GM23338 (cell line): ENCODE results near the gene GIMAP1. TPM values are rescaled to one million over a fixed set of nuclear protein-coding genes. Genes with fewer than 3 reads are reported as not detected.

Source experiments
- ATAC-seq: fragments of 200-7000 bp; cut with Tn5 transposase; 3 replicates; pipeline ENCODE4 v1.9.1; 2020
- DNase-seq: peaks from one replicate; pipeline ENCODE4 v3.0.0-alpha.2; 2015; ENCODE audit warnings: low spot score
- H2AFZ ChIP-seq: fragments of 200-600 bp; sonication (generic); 2 replicates; pipeline ENCODE4 v1.8.0; 2016; ENCODE audit warnings: antibody characterized with exemption, mild to moderate bottlenecking, moderate library complexity
- H3F3A ChIP-seq: fragments of 200-600 bp; sonication (generic); replicated peaks from 2 replicates; pipeline ENCODE4 v1.8.0; 2017; ENCODE audit warnings: antibody characterized with exemption, mixed run types, low read depth
- H3K27ac ChIP-seq: fragments of 200-600 bp; sonication (generic); 2 replicates; pipeline ENCODE4 v1.6.1; 2016; ENCODE audit warnings: low read depth
- H3K27me3 ChIP-seq: fragments of 200-600 bp; sonication (generic); 2 replicates; pipeline ENCODE4 v1.8.0; 2016; ENCODE audit warnings: mild to moderate bottlenecking, mixed run types, moderate library complexity; ENCODE audit not compliant: insufficient read depth
- H3K36me3 ChIP-seq: fragments of 200-600 bp; sonication (generic); 2 replicates; pipeline ENCODE4 v1.8.0; 2016; ENCODE audit warnings: mild to moderate bottlenecking; ENCODE audit not compliant: insufficient read depth
- H3K4me1 ChIP-seq: fragments of 200-600 bp; sonication (generic); 2 replicates; pipeline ENCODE4 v1.8.0; 2016; ENCODE audit warnings: mild to moderate bottlenecking, moderate library complexity; ENCODE audit not compliant: insufficient read depth
- H3K4me2 ChIP-seq: fragments of 200-600 bp; sonication (generic); 2 replicates; pipeline ENCODE4 v1.7.1; 2017; ENCODE audit warnings: mixed run types
- H3K4me3 ChIP-seq: fragments of 200-600 bp; sonication (generic); 2 replicates; pipeline ENCODE4 v1.6.1; 2016; ENCODE audit warnings: mixed run types
- H3K79me2 ChIP-seq: fragments of 200-600 bp; sonication (generic); replicated peaks from 2 replicates; pipeline ENCODE4 v1.8.0; 2017; ENCODE audit warnings: mild to moderate bottlenecking; ENCODE audit not compliant: insufficient read depth
- H3K9me2 ChIP-seq: fragments of 200-600 bp; sonication (generic); 2 replicates; pipeline ENCODE4 v1.8.0; 2017; ENCODE audit not compliant: insufficient read depth
- H4K20me1 ChIP-seq: fragments of 200-600 bp; sonication (generic); replicated peaks from 2 replicates; pipeline ENCODE4 v1.8.0; 2017; ENCODE audit warnings: mild to moderate bottlenecking; ENCODE audit not compliant: insufficient read depth
- H3K27ac Mint-ChIP-seq: 2 replicates; pipeline ENCODE4 v1.8.0; 2020; ENCODE audit warnings: inconsistent platforms, mild to moderate bottlenecking, moderate library complexity, mixed read lengths
- H3K27me3 Mint-ChIP-seq: 3 replicates; pipeline ENCODE4 v1.8.0; 2022; ENCODE audit warnings: low read depth, mild to moderate bottlenecking, moderate library complexity, mixed read lengths, inconsistent platforms; ENCODE audit not compliant: insufficient read depth, poor library complexity
- H3K36me3 Mint-ChIP-seq: 3 replicates; pipeline ENCODE4 v1.8.0; 2021; ENCODE audit warnings: low read depth, mild to moderate bottlenecking, inconsistent platforms, moderate library complexity, mixed read lengths
- H3K4me1 Mint-ChIP-seq: 3 replicates; pipeline ENCODE4 v1.8.0; 2020; ENCODE audit warnings: mild to moderate bottlenecking, inconsistent platforms, mixed read lengths
- H3K4me3 Mint-ChIP-seq: 3 replicates; pipeline ENCODE4 v1.8.0; 2021; ENCODE audit warnings: moderate library complexity, mild to moderate bottlenecking, inconsistent platforms, mixed read lengths
- H3K9me3 Mint-ChIP-seq: 3 replicates; pipeline ENCODE4 v1.8.0; 2020; ENCODE audit warnings: moderate library complexity, mild to moderate bottlenecking, inconsistent platforms, mixed read lengths
- CREB1 ChIP-seq: fragments of 250-450 bp; sonication (Bioruptor Pico); IDR thresholded peaks from 2 replicates; pipeline ENCODE4 v1.5.0; 2020; ENCODE audit warnings: low read depth, mild to moderate bottlenecking, moderate library complexity
- EZH2 ChIP-seq: fragments of 200-600 bp; sonication (generic); IDR thresholded peaks from one replicate; pipeline ENCODE4 v1.8.0; 2017; ENCODE audit warnings: antibody characterized with exemption, mild to moderate bottlenecking, low read depth; ENCODE audit not compliant: unreplicated experiment
- EZH2phosphoT487 ChIP-seq: fragments of 200-600 bp; sonication (generic); IDR thresholded peaks from one replicate; pipeline ENCODE4 v1.8.1; 2018; ENCODE audit warnings: antibody characterized with exemption; ENCODE audit not compliant: unreplicated experiment
- JUNB ChIP-seq: IDR thresholded peaks from one replicate; pipeline ENCODE4 v1.6.1; 2016; ENCODE audit warnings: antibody characterized with exemption; ENCODE audit not compliant: unreplicated experiment
- NANOG ChIP-seq: IDR thresholded peaks from 2 replicates; pipeline ENCODE4 v1.6.1; 2016; ENCODE audit warnings: antibody characterized with exemption, borderline replicate concordance
- POLR2AphosphoS5 ChIP-seq: IDR thresholded peaks from 2 replicates; pipeline ENCODE4 v1.6.1; 2016; ENCODE audit warnings: antibody characterized with exemption, low read depth
- ZNF114 ChIP-seq: fragments of 250-450 bp; sonication (Bioruptor Pico); IDR thresholded peaks from 2 replicates; pipeline ENCODE4 v1.5.0; 2020; ENCODE audit warnings: mild to moderate bottlenecking, moderate library complexity
- ZNF331 ChIP-seq: fragments of 250-450 bp; sonication (Bioruptor Pico); IDR thresholded peaks from 2 replicates; pipeline ENCODE4 v1.5.0; 2020; ENCODE audit warnings: low read depth, mild to moderate bottlenecking, moderate library complexity
- polyA plus RNA-seq: library from polyadenylated mRNA; unstranded; fragments of >200 nt; fragmentation: Nextera tagmentation; extraction: Ambion mirVana; gene quantifications from 2 replicates; pipeline ENCODE4 v1.2.1, GENCODE V29; 2016
- total RNA-seq: library from RNA; depleted of rRNA; stranded (reverse); fragments of >200 nt; shearing (Covaris generic); gene quantifications from 2 replicates; pipeline ENCODE4 v1.2.3, GENCODE V29; 2014
- TF ChIP-seq, protein P1 (sequence below): fragments of 250-450 bp; sonication (Bioruptor Pico); IDR thresholded peaks from 2 replicates; pipeline ENCODE4 v1.5.0; 2020; ENCODE audit warnings: mild to moderate bottlenecking, moderate library complexity
- TF ChIP-seq, protein P2 (sequence below): IDR thresholded peaks from one replicate; pipeline ENCODE4 v1.6.1; 2018; ENCODE audit warnings: antibody characterized with exemption; ENCODE audit not compliant: unreplicated experiment
- TF ChIP-seq, protein P3 (sequence below): IDR thresholded peaks from 2 replicates; pipeline ENCODE4 v1.6.1; 2016; ENCODE audit warnings: antibody characterized with exemption

GIMAP1 gene
- total and polyA plus RNA-seq, 2 experiments from 2014 or later = not detected

DNA sequence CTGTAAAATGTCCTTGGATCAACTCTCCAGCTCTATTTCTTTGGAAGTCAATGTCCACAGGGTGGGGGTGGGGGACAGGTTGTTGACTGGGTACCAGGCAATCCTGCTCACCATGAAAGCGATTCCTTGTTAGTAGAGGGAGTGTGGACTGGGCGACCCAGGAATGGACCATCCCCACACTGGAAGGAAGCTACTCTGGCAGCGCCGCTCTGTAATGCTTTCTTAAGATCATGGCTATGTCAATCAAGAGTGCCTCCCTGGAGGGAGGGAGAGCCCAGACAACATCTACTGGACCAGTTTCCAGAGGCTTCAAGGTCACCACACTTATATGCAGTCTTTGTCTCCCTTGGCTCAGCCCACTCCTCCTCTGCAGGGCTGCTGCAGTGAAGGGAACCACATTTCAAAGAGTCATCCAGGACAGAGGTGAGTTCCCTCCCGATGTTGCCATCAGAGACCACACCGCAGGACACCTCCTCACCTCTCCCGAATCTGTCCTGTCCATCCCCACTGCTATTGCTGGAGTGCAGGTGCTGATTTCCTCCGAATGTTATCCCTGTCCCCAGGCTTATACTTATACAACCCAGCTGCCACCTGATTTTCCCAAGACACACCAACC is 27.7 kb downstream of the GIMAP1 start (continued):
- TF ChIP-seq CREB1 (CRISPR knock-in tag) (no peak), ZNF114 (CRISPR knock-in tag) (no peak), JUNB (no peak), NANOG (no peak)

DNA sequence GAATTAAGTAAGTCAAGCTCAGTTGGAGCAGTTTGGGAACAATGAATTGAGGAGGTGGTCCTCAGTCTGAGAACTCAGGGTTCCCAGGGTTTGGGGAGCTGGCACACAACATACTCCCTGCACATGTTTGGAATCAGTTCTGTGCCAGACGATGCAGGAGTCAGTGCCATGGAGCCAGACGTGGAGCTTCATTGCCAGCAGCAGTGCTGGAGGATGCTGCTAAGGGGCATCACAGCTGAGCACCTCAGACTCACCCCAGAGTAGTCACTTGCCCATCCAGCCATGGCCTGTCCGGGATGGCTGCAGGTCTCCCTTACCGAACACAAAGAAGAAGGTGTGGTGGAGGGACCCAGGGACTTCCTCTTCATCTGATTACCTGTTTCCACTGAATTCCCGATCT is 28.7 kb downstream of the GIMAP1 start:
- no peaks in the 10 kb centered on the region; the same call in 1 of the 3 replicates for H3K9me3 Mint-ChIP-seq
- Histone ChIP-seq H3K4me2 (no peak overlapping the region), H3K4me3 (no peak overlapping the region), H3K79me2 (no peaks in the 10 kb centered on the region), H3K9me2 (no peaks in the 10 kb centered on the region), H2AFZ (no peak overlapping the region), H3F3A (no peaks in the 10 kb centered on the region), H4K20me1 (peaks cover 4% of the 10 kb centered on the region), H3K27me3 (peaks cover 98% of the 10 kb centered on the region), H3K36me3 (no peaks in the 10 kb centered on the region), H3K27ac (no peak overlapping the region), H3K4me1 (no peaks in the 10 kb centered on the region)
- no peaks in the 10 kb centered on the region for H3K36me3 Mint-ChIP-seq
- peaks cover 96% of the 10 kb centered on the region for H3K27me3 Mint-ChIP-seq
- DNase-seq (no peak), ATAC-seq (no peak)
- H3K27ac Mint-ChIP-seq = no peak overlapping the region
- TF ChIP-seq JUNB (no peak), NANOG (no peak), ZNF331 (CRISPR knock-in tag) (no peak), POLR2AphosphoS5 (no peak), ZNF114 (CRISPR knock-in tag) (no peak), EZH2 (no peak), CREB1 (CRISPR knock-in tag) (no peak), EZH2phosphoT487 (no peak)
- TF ChIP-seq, protein P1, sequence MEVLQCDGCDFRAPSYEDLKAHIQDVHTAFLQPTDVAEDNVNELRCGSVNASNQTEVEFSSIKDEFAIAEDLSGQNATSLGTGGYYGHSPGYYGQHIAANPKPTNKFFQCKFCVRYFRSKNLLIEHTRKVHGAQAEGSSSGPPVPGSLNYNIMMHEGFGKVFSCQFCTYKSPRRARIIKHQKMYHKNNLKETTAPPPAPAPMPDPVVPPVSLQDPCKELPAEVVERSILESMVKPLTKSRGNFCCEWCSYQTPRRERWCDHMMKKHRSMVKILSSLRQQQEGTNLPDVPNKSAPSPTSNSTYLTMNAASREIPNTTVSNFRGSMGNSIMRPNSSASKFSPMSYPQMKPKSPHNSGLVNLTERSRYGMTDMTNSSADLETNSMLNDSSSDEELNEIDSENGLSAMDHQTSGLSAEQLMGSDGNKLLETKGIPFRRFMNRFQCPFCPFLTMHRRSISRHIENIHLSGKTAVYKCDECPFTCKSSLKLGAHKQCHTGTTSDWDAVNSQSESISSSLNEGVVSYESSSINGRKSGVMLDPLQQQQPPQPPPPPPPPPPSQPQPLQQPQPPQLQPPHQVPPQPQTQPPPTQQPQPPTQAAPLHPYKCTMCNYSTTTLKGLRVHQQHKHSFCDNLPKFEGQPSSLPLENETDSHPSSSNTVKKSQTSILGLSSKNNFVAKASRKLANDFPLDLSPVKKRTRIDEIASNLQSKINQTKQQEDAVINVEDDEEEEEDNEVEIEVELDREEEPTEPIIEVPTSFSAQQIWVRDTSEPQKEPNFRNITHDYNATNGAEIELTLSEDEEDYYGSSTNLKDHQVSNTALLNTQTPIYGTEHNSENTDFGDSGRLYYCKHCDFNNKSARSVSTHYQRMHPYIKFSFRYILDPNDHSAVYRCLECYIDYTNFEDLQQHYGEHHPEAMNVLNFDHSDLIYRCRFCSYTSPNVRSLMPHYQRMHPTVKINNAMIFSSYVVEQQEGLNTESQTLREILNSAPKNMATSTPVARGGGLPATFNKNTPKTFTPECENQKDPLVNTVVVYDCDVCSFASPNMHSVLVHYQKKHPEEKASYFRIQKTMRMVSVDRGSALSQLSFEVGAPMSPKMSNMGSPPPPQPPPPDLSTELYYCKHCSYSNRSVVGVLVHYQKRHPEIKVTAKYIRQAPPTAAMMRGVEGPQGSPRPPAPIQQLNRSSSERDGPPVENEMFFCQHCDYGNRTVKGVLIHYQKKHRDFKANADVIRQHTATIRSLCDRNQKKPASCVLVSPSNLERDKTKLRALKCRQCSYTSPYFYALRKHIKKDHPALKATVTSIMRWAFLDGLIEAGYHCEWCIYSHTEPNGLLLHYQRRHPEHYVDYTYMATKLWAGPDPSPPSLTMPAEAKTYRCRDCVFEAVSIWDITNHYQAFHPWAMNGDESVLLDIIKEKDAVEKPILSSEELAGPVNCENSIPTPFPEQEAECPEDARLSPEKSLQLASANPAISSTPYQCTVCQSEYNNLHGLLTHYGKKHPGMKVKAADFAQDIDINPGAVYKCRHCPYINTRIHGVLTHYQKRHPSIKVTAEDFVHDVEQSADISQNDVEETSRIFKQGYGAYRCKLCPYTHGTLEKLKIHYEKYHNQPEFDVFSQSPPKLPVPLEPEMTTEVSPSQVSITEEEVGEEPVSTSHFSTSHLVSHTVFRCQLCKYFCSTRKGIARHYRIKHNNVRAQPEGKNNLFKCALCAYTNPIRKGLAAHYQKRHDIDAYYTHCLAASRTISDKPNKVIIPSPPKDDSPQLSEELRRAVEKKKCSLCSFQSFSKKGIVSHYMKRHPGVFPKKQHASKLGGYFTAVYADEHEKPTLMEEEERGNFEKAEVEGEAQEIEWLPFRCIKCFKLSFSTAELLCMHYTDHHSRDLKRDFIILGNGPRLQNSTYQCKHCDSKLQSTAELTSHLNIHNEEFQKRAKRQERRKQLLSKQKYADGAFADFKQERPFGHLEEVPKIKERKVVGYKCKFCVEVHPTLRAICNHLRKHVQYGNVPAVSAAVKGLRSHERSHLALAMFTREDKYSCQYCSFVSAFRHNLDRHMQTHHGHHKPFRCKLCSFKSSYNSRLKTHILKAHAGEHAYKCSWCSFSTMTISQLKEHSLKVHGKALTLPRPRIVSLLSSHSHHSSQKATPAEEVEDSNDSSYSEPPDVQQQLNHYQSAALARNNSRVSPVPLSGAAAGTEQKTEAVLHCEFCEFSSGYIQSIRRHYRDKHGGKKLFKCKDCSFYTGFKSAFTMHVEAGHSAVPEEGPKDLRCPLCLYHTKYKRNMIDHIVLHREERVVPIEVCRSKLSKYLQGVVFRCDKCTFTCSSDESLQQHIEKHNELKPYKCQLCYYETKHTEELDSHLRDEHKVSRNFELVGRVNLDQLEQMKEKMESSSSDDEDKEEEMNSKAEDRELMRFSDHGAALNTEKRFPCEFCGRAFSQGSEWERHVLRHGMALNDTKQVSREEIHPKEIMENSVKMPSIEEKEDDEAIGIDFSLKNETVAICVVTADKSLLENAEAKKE (CRISPR knock-in tag) = no peak
- TF ChIP-seq, protein P2, sequence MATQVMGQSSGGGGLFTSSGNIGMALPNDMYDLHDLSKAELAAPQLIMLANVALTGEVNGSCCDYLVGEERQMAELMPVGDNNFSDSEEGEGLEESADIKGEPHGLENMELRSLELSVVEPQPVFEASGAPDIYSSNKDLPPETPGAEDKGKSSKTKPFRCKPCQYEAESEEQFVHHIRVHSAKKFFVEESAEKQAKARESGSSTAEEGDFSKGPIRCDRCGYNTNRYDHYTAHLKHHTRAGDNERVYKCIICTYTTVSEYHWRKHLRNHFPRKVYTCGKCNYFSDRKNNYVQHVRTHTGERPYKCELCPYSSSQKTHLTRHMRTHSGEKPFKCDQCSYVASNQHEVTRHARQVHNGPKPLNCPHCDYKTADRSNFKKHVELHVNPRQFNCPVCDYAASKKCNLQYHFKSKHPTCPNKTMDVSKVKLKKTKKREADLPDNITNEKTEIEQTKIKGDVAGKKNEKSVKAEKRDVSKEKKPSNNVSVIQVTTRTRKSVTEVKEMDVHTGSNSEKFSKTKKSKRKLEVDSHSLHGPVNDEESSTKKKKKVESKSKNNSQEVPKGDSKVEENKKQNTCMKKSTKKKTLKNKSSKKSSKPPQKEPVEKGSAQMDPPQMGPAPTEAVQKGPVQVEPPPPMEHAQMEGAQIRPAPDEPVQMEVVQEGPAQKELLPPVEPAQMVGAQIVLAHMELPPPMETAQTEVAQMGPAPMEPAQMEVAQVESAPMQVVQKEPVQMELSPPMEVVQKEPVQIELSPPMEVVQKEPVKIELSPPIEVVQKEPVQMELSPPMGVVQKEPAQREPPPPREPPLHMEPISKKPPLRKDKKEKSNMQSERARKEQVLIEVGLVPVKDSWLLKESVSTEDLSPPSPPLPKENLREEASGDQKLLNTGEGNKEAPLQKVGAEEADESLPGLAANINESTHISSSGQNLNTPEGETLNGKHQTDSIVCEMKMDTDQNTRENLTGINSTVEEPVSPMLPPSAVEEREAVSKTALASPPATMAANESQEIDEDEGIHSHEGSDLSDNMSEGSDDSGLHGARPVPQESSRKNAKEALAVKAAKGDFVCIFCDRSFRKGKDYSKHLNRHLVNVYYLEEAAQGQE = no peak
- TF ChIP-seq, protein P3, sequence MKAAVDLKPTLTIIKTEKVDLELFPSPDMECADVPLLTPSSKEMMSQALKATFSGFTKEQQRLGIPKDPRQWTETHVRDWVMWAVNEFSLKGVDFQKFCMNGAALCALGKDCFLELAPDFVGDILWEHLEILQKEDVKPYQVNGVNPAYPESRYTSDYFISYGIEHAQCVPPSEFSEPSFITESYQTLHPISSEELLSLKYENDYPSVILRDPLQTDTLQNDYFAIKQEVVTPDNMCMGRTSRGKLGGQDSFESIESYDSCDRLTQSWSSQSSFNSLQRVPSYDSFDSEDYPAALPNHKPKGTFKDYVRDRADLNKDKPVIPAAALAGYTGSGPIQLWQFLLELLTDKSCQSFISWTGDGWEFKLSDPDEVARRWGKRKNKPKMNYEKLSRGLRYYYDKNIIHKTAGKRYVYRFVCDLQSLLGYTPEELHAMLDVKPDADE = no peak
- no peak overlapping the region for H3K4me3 Mint-ChIP-seq
- no peaks in the 10 kb centered on the region for H3K4me1 Mint-ChIP-seq
